T47D (cell line): ENCODE measurements around the gene GRIP1.

Experiments used
- DNase-seq, 2 experiments: peaks; one replicate each; pipeline versions ENCODE4 v3.0.0 to v3.0.0-alpha.2; 2011 to 2012; ENCODE audit warnings: low read depth in 1 of 2, low spot score in 1 of 2
- JUND ChIP-seq: IDR thresholded peaks from 2 replicates; pipeline ENCODE4 v1.6.1; 2012; ENCODE audit warnings: low read depth
- in situ Hi-C: cut with HindIII; loops from 2 replicates; pipeline ENCODE4 v1.10.0; 2016; ENCODE audit warnings: low sequenced_read_pairs, low pct_unique_long_range_greater_than_20kb

The GRIP1 gene

DNA sequence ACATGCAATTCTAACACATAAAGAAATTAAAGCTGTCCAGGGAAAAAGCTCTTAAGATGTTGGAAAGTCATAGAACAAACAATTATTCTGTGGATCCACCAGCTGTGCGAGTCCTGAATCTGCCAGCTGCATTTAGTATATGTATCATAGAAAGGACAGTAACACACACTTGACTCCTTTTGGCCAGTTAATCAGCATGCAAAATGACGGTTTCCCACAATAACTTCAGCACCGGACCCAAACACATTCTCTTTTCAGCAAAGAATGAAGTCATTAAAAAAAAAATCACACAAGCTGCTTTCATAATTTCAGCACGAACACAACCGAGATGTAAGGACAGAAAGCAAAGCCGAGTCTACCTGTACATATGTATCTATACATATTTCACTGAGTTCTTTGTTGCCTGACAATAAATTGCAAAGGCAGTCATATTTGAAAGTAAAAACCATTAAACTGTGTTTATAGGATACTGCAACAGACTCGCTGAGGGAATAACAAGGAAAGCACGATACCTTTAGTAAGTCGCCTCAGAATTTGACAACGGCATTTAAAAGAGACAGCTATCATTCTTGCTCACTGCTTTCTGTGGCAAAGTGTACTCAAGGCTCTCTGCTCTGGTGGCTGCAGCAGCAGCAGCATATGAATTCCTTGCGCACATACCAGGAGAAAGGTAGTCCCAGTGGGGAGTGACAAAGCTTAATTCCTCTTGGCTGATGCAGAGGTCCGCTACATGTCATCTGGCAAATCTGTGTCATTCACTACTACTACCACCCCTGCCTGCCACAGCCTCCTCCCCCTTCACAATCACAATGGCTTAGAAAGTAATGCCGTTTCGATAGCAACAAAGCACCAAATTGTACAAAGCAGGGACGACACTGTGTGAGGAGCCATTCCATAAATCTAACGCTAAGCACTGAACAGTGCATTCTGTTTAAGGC lies at the start of gene GRIP1:
Gene GRIP1, minus strand, starts transcription at position 739 of the 938 bp plus-strand sequence. Its CDS starts 172 bp downstream, at position 567.
- in situ Hi-C loops: no loop called here
- DNase-seq: peak in 1 of 2 experiments; percentile 48
- TF ChIP-seq JUND: no peak

- in situ Hi-C loops: no loop called here
- no peak for TF ChIP-seq JUND
These were observed 47.7 kb upstream of the GRIP1 start for GRCh38 chr12:66726556-66726955.

GRCh38 chr12:66725031-66725430 lies 46.2 kb upstream of the GRIP1 start:
- no peak for TF ChIP-seq JUND
- in situ Hi-C loops: no loop called here

More at GRCh38 chr12:66726556-66726955, 47.7 kb upstream of the GRIP1 start:
- DNase-seq: no peak

GRCh38 chr12:66724616-66725015 lies 45.7 kb upstream of the GRIP1 start:
- in situ Hi-C loops: no loop called here
- no peak for TF ChIP-seq JUND
- DNase-seq: no peak

More at GRCh38 chr12:66725031-66725430, 46.2 kb upstream of the GRIP1 start:
- DNase-seq: no peak

DNA sequence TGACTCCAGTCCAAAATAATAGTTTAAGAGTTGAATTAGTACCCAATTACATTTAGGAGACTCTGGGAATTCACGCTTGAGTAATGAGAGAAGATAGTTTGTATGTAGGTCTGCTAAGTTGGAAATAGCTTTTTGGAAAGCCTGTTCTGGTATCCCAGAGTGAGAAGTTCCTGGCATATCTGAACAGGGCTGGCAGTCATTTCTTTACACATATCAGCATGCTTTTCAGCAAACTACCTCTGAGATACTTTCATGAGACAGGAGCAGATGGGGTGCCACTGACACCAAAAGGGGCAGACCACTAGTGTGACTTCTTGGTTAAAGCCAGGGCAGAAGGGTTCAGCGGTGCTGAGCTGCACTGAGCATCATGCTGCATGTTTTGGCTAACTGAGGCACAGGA lies 45.1 kb upstream of the GRIP1 start:
- TF ChIP-seq JUND: no peak
- in situ Hi-C loops: no loop called here
- DNase-seq: no peak

GRCh38 chr12:66719862-66720261 lies 41.0 kb upstream of the GRIP1 start:
- no peak for TF ChIP-seq JUND
- no peak for DNase-seq
- in situ Hi-C loops: no loop called here

GRCh38 chr12:66717036-66717673 lies 38.3 kb upstream of the GRIP1 start:
- in situ Hi-C loops: no loop called here
- no peak for DNase-seq
- TF ChIP-seq JUND: no peak

GRCh38 chr12:66716522-66716921 lies 37.6 kb upstream of the GRIP1 start:
- in situ Hi-C loops: no loop called here
- no peak for TF ChIP-seq JUND
- DNase-seq: no peak

DNA sequence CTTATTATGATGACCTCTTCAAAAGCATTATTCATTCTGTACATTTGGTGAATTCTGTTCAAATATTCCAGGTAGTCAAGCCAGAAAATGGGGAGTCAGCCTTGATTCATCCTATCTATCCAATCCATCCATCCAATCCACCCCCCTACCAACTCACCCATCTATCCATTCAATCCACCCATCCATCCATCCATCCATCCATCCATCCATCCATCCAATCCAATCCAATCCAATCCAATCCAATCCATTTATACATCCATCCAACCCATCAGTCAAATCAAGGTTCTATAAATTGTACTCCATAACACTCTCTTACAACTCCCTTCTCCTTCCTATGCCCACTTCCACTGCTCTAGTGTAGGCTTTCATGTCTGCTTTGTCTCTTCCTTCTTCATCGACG lies 35.8 kb upstream of the GRIP1 start:
- in situ Hi-C loops: no loop called here
- DNase-seq: no peak
- TF ChIP-seq JUND: no peak

DNA sequence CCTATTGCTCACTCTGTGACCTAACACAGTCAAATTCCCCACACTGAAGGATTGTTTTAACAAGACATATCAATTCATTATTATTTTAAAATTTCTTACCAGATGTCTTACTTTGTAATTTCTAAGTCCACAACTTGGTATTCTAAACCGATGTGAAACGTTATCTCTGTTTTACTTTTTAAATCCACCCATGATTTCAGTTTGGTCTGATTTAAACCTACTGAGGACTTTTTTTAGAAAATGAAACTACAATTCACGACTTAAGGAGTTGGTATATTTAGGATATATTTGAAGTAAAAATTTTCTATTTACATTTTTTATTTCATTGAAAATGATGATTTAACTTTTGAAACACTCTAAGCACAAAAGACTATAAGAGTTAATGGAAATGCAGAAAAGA lies 35.1 kb upstream of the GRIP1 start:
- in situ Hi-C loops: no loop called here
- no peak for DNase-seq
- no peak for TF ChIP-seq JUND

DNA sequence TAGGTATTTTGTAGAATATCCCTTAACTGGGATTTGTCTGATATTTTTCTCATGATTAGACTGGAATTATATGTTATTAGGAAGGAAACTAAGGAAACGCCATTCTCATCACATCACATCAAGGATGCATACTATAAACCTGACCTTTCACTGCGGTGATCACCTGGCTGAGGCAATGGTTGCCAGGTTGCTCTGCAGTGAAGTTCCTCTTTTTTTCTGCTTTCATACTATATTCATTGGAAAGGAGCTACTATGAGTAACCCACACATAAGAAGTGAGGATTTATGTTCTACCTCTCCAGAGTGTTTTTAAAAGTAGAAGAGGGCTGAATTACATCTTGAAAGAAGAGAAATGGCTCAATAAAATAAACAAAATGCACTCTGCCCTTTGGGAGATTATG lies 31.0 kb upstream of the GRIP1 start:
- no peak for TF ChIP-seq JUND
- no peak for DNase-seq
- in situ Hi-C loops: no loop called here

GRCh38 chr12:66709457-66709773 lies 30.5 kb upstream of the GRIP1 start:
- TF ChIP-seq JUND: no peak
- in situ Hi-C loops: no loop called here
- no peak for DNase-seq
